Aortic smooth muscle cell (primary cell): ENCODE data around the gene TTC33. TPM values are rescaled to one million over a fixed set of nuclear protein-coding genes. Genes with fewer than 3 reads are reported as not detected.

Experiments used
- total RNA-seq: library from RNA; depleted of rRNA; stranded (reverse); fragments of >200 nt; gene quantifications from 2 replicates; pipeline ENCODE4 v1.2.3, GENCODE V29; 2014

Gene TTC33, protein sequence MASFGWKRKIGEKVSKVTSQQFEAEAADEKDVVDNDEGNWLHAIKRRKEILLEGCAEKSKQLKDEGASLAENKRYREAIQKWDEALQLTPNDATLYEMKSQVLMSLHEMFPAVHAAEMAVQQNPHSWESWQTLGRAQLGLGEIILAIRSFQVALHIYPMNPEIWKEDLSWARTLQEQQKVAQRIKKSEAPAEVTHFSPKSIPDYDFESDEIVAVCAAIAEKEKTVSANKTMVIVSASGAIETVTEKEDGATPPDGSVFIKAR
- total RNA-seq = 15.7 and 18.5 TPM in 2 replicates

DNA sequence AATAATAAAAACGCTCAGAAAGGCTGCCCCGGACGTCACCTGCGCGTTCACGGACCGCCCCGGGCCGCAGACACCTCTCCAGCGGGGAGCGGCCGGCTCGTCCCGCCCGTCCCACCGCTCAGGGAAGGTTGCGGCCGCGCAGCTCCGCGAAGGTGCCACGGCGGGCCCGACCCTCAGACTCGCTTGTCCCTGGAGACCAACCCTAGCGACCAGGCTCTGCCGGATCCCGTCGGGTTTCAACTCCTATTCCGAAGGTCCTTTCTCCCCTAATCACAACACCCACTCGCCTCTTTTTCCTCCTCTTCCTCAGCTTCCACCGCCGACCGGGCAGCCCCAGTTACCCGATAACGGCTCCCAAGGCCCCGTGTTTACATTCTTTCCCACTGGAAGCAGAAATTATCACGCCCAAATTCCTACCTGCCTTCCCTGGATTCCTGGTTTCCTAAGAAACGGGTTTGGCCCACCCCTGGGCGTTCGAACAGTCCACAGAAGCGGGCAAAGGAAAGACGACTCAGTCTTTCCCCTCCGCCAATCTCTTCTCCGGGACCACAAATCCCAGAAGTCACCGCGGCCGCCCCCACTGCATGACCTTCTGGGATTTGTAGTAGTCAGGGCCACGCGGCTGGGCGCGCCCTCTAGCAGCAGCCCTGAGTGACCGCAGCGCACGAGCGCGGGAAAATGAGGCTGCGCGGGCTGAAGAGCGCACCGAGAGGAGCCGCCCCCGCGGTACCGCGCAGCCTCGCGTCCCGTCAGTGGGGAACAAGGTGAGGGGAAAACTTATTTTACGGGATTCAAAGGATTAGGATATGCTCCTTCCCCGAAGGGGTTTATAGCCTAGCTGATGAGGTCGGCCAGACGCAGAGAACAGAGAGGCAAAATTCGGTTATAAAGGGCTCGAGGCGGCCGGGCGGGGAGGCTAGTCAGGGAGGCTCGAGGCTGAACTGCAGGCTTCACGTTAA is at the start of gene TTC33:
Gene TTC33, minus strand, starts transcription at position 555 of the 959 bp plus-strand sequence. CDS start 8,943 bp downstream, outside the sequence.

DNA sequence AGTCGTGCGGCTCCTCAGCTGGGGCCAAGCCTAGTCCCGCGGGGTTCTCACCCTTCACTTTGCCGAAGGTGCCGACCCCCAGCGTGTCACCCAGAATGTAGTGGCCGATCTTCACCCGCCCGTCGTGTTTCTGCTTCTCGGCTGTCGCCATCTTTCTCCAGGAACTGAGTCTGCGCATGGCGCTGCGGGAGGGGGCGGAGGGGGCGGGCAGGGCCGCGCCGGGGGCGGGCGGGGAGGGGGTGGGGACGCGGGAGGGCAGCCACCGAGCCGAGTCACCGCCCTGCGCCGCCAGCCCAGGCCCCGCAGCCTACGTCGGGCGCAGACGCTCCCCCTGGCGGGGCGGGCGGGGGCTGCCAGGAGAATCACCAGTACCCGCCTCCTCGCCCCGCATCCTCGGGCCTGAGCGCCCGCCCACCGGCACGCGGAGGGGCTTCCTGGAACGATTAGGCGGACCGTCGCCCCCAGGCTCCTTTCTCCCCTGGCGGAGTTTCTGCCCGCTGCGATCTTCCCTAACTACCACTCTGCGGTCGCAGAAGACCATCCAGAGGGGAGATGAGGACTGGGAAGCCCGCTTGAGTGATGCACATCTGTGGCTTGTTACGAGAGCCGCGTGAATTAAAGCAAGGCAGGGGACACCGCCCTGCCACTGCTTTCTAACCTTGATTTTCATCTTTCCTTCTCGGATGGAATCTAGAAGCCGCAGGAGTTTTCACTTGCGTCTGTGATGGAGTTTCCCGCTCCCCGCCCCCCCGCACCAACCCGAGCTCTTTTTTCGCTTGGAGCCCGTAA is 42.4 kb upstream of the TTC33 start, which contains the start of gene PRKAA1:
Gene PRKAA1, minus strand, starts transcription at position 363 of the 789 bp plus-strand sequence. Its CDS starts 185 bp downstream, at position 178.

DNA sequence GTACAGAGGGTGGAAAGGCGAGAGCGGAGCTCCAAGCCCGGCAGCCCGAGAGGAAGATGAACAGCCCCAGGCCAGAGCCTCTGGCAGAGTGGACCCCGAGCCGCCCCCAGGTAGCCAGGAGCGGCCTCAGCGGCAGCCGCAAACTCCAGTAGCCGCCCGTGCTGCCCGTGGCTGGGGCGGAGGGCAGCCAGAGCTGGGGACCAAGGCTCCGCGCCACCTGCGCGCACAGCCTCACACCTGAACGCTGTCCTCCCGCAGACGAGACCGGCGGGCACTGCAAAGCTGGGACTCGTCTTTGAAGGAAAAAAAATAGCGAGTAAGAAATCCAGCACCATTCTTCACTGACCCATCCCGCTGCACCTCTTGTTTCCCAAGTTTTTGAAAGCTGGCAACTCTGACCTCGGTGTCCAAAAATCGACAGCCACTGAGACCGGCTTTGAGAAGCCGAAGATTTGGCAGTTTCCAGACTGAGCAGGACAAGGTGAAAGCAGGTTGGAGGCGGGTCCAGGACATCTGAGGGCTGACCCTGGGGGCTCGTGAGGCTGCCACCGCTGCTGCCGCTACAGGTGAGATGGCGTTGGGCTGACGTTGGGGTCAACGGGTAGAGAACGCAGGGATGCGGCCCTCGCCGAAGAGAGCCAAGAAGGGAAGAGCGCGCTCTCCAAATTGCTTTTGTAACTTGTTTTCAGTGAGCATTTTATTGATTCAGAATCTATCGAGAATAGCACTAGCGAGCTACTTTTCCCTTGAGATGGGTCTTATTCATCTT is 75.7 kb downstream of the TTC33 start, which contains the start of gene PTGER4:
Gene PTGER4, plus strand, starts transcription at position 3 of the 769 bp plus-strand sequence. CDS start 1,079 bp downstream, outside the sequence.

Other genes starting within 250 kb of the TTC33 start
- gene PTGER4, start 76.0 kb downstream of the TTC33 start, total RNA-seq = 20.6 and 66.8 TPM in 2 replicates
- gene PRKAA1, start 42.4 kb upstream of the TTC33 start, total RNA-seq = 164 and 166 TPM in 2 replicates
- gene RPL37, start 79.3 kb upstream of the TTC33 start, total RNA-seq = 2,631 and 3,022 TPM in 2 replicates
- 20.1 and 20.9 TPM in 2 replicates for gene CARD6, start 85.4 kb upstream of the TTC33 start, total RNA-seq
- gene C7, start 153.5 kb upstream of the TTC33 start, total RNA-seq = 2.4 and 15.2 TPM in 2 replicates